Stimulated activated CD4-positive, alpha-beta T cell treated with anti-CD3 and anti-CD28 coated beads, TNF-alpha, amount 100 ng/mL, for 24 hours (primary cell): ENCODE measurements around the gene SFTA2.
"Not testable (repeated sequence)": the region's sequence is repeated elsewhere in the genome, so short reads cannot be mapped to it uniquely, and the experiment has no call there.

ENCODE experiments used
- DNase-seq, 3 experiments: peaks; one replicate each; pipeline ENCODE4 v3.0.0-alpha.2; 2020; ENCODE audit warnings: low read depth in 3 of 3

SFTA2 gene

GRCh38 chr6:30912746-30913520 is 19.0 kb downstream of the SFTA2 start:
- DNase-seq: no peak

DNA sequence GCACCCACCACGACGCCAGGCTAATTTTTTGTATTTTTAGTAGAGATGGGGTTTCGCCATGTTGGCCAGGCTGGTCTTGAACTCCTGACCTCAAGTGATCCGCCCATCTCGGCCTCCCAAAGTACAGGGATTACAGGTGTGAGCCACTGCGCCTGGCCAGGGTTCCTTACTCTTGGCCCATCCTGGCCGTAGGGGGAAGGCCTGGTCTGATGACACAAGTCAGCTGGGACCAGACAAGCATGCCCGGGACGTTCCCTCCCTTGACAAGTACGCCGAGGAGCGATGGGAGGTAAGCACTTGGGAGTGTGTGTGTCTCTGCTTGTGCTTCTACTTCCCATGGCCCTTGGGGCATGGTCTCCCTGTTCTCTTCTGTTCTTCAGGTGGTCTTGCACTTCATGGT is 21.5 kb downstream of the SFTA2 start:
- not testable (repeated sequence) for DNase-seq

- DNase-seq: no peak
Observed at GRCh38 chr6:30908700-30909099, 23.3 kb downstream of the SFTA2 start.

DNA sequence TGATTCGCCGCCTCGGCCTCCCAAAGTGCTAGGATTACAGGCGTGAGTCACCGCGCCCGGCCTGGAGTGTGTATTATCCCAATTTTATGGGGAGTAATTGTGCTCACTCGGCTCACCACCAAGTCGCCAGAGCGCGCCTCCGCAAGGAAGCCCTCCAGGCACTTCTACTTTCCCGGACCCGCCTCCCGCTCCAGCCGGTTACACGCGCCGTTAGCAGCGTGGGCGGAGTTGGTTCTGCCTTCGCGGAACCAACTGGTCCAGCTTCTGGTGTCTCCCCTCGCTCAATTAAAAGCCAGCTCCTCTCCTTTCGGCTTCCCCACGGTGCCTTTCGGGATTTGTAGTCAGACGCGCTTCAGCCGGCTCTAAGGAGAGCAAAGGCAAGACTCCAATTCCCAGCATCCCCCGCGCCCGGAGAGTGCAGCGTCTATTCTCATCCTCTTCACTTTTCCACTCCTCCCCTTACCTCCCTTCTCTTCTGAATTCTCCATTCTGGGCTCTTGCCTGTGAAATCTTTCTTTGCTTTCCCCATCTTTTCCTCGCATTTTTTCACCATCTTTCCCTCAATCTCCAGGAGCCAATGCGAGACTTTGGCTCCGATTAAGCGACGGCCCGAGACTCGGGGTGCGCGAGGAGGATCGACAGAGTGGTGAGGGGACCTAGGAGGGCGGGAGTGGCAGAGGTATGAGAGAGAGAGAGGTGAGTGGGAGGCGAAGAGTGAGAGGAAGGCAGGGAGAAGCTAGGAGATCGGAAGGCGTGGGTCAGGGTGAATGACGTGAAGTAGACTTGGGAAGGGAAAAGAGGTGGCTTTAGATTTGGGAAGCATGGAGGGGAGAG is 24.0 kb downstream of the SFTA2 start, which contains the start of gene GTF2H4:
GTF2H4 (plus strand) TSS at position 450 of the 834 bp plus-strand sequence.
- DNase-seq: peak; percentile 87 to 95 (median 94)

GRCh38 chr6:30907290-30907757 is 24.6 kb downstream of the SFTA2 start:
- DNase-seq: not testable (repeated sequence)

DNA sequence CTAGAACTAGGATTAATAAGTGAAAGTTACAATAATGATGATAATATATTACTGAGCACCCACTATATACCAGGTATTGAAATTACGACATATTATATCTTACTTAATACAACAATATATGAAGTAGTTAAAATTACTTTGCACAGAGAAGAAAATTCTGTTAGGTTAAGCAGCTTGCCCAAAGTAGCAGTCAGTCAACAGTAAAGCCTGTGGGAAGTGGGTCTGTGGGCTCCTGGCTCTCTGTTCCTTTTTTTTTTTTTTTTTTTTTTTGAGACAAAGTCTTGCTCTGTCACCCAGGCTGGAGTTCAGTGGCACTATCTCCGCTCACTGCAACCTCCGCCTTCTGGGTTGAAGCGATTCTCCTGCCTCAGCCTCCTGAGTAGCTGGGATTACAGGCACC is 28.7 kb downstream of the SFTA2 start:
- DNase-seq: no peak

GRCh38 chr6:30902709-30903108 is 29.3 kb downstream of the SFTA2 start:
- DNase-seq: no peak

DNA sequence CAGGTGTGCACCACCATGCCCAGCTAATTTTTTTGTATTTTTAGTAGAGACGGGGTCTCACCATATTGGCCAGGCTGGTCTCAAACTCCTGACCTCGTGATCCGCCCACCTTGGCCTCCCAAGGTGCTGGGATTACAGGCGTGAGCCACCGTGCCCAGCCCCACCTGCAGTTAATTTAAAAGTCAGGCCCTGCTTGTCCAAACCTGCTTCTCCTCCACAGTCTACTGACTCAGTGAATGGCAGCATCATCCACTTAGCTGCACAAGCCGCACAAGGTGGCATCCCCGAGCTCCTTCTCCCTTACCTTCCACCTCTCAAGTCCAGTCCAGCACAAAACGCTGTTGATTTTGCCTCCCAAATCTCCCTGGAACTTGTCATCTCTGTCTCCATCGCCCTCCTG is 29.8 kb downstream of the SFTA2 start:
- DNase-seq: not testable (repeated sequence)

DNA sequence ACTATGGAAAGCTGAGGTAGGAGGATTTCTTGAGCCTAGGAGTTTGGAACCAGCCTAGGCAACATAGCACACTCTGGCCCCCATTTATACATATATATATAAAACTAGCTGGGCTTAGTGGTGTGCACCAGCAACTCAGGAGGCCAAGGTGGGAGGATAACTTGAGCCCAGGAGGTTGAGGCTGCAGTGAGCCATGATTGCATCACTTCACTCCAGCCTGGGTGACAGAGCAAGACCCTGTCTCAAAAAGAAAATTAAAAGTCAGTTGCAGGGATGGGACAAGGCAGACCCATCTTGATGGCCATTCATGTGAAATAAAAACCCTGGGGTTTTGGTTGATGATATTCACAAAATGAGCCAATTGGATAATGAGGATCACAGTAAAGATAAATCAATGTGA is 30.5 kb downstream of the SFTA2 start:
- DNase-seq: no peak

GRCh38 chr6:30900863-30901417 is 31.0 kb downstream of the SFTA2 start:
- DNase-seq: no peak

DNA sequence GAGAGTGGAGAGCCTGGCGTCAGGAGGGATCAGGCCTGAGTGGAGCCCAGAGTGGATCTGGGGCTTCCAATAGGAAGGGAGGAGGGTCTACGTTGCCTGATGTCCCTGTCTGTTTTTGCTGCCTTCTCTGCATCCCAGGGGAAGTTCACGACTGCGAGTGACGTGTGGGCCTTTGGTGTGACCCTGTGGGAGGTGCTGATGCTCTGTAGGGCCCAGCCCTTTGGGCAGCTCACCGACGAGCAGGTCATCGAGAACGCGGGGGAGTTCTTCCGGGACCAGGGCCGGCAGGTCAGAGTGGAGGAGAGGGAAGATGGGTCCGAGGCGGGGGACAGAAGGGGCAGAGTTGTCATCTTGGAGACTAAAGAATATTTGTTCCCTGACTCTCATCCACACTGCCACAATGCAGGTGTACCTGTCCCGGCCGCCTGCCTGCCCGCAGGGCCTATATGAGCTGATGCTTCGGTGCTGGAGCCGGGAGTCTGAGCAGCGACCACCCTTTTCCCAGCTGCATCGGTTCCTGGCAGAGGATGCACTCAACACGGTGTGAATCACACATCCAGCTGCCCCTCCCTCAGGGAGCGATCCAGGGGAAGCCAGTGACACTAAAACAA is 33.1 kb downstream of the SFTA2 start:
- no peak for DNase-seq

GRCh38 chr6:30897882-30898281 is 34.1 kb downstream of the SFTA2 start:
- no peak for DNase-seq

DNA sequence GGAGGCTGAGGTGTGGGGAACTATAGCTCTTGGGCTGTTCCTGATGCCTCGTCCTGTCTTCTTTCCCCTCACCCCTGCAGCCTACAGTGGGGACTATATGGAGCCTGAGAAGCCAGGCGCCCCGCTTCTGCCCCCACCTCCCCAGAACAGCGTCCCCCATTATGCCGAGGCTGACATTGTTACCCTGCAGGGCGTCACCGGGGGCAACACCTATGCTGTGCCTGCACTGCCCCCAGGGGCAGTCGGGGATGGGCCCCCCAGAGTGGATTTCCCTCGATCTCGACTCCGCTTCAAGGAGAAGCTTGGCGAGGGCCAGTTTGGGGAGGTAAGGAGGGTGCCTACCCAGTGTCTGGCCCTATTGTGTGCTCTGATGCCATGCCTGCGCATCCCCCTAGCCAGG is 35.4 kb downstream of the SFTA2 start:
- DNase-seq: no peak

- no peak for DNase-seq
Observed at GRCh38 chr6:30895343-30895742, 36.6 kb downstream of the SFTA2 start.

- DNase-seq: no peak
Observed at GRCh38 chr6:30894935-30895334, 37.0 kb downstream of the SFTA2 start.

DNA sequence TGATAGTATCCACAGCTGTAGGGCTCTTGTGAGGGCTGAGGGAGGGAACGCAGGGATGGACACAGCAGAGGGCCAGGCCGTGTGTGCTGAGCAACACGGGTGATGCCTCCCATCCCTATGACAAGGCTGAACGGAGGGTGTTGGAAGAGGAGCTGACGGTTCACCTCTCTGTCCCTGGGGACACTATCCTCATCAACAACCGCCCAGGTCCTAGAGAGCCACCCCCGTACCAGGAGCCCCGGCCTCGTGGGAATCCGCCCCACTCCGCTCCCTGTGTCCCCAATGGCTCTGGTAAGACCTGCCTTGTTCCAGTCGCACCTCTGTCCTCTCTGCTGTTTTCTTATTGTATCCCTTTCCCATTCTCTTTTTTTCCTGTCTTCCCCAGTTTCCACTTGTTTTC is 37.6 kb downstream of the SFTA2 start:
- no peak for DNase-seq

DNA sequence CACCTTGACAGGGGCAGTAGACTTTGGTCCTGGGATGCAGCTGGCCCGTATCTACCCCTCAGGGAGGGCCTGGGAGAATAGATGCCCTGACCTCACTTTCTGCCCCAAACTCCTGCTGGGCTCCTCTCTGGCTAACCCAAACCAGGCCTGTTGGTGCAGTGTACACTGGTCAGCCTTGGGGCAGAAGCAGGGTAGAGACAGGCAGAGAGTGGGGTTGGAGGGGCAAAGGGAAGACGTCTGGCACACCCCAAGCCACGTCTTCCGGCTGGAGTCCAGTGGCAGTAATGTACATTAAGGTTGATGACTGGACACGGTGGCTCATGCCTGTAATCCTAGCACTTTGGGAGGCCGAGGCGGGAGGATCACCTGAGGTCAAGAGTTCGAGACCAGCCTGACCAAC is 38.3 kb downstream of the SFTA2 start:
- DNase-seq: no peak

DNA sequence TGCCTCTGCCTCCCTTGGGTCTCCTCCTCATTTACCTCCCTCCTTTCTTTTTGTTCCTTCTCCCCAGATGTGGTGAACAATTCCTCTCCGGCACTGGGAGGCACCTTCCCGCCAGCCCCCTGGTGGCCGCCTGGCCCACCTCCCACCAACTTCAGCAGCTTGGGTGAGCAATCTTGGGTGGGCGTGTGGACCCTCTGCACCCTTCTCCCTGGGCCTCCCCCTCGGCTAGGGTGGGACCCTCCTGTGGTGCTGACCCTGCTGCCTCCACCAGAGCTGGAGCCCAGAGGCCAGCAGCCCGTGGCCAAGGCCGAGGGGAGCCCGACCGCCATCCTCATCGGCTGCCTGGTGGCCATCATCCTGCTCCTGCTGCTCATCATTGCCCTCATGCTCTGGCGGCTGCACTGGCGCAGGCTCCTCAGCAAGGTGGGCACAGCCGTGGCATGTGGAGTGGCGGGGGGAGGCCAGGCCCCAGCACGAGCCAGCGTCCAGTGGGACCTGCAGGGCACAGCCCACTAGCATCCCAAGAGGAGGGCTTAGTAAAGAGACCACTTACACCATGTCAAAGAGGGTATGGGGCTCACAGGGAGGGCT is 38.9 kb downstream of the SFTA2 start:
- DNase-seq: no peak

DNA sequence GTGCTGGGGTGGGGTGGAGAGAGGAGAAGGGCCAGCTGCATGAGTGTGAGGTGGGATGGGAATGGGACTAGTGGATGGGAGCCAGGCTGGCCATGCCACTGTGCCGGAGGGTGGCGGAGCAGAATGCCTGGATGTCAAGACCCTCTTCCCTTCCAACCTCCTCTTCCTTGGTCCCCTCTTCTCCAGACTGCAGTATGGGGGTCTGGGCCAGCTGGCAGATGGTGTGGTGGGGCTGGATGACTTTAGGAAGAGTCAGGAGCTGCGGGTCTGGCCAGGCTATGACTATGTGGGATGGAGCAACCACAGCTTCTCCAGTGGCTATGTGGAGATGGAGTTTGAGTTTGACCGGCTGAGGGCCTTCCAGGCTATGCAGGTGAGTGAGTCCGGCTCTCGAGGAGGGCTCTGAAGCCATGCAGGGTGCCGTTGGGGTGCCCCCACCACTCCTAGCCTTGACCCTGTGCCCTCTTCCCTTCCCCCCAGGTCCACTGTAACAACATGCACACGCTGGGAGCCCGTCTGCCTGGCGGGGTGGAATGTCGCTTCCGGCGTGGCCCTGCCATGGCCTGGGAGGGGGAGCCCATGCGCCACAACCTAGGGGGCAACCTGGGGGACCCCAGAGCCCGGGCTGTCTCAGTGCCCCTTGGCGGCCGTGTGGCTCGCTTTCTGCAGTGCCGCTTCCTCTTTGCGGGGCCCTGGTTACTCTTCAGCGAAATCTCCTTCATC is 40.0 kb downstream of the SFTA2 start:
- DNase-seq: no peak

GRCh38 chr6:30891450-30891723 is 40.6 kb downstream of the SFTA2 start:
- no peak for DNase-seq
